Epidermal melanocyte (primary cell): ENCODE measurements around the gene GALNT14.
"Not testable (repeated sequence)": the region's sequence is repeated elsewhere in the genome, so short reads cannot be mapped to it uniquely, and the experiment has no call there.

Experiments used
- DNase-seq: peaks from one replicate; pipeline ENCODE4 v3.0.0; 2011; ENCODE audit warnings: low spot score; ENCODE audit not compliant: insufficient read length

GALNT14 gene

DNA sequence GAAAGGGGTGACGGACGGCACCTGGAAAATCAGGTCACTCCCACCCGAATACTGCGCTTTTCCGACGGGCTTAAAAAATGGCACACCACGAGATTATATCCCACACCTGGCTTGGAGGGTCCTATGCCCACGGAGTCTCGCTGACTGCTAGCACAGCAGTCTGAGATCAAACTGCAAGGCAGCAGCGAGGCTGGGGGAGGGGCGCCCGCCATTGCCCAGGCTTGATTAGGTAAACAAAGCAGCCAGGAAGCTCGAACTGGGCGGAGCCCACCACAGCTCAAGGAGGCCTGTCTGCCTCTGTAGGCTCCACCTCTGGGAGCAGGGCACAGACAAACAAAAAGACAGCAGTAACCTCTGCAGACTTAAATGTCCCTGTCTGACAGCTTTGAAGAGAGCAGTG is 233.8 kb downstream of the GALNT14 start:
- DNase-seq, result not testable (repeated sequence)

DNA sequence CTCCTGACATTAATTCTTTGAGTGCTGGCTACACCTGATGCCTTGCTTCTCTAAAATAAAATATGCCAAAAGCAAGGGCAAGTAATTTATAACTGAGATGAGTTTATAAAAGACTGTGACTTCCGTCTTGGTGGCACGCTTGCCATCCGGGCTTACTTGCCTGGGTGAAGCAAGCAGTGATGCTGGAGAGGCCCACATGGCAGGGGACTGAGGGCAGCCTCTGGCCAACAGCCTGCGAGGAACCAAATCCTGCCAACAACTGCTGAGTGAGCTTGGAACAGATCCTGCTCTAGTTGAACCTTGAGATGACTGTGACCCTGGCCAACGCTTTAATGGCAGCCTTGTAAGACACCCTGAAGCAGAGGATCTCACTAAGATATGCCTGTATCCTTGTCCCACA is 234.9 kb downstream of the GALNT14 start:
- DNase-seq, result no peak

DNA sequence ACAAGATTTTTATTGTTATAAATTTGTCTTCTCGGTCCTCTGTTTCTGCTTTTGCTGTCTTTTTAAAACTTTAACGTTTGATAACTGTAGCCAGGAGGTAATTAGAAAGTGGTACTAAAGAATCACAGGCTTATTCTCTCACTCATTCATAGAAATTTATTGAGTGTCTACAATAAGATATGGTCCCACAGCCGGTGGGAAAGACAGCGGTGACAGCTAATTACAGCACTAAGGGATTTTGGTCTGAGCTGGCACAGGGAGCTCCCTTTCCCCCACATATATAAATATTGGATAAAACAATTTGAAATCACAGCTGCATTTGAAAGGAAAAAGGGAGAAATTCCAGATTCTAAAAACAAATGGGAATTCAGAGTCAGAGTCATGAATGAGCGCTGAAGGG is 237.9 kb downstream of the GALNT14 start:
- no peak for DNase-seq

DNA sequence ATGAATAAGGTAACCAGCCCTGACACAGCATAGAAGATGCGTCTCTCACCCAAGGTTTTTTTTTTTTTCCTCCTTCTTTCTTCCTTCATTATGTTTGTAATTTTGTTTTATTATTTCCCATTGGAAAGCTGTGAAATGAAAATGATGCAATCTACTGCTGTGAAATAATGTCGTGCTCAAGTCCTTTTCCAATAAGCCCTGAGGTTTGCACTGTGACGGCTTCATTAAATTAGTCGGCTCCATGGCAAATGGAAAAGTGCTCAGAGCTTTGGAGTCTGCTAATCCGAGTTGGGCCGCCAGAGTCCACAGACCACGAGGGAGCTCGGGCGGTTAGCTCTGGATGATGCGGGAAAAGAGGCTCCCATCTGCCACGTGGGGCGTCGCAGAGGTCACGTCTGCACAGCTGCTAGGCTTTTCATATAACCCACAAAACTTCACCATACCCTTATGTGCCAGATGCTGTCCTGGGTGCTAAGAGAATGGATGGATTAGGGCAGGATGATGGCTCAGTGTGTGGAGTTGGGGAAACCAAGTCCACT is 238.7 kb downstream of the GALNT14 start:
- no peak for DNase-seq

DNA sequence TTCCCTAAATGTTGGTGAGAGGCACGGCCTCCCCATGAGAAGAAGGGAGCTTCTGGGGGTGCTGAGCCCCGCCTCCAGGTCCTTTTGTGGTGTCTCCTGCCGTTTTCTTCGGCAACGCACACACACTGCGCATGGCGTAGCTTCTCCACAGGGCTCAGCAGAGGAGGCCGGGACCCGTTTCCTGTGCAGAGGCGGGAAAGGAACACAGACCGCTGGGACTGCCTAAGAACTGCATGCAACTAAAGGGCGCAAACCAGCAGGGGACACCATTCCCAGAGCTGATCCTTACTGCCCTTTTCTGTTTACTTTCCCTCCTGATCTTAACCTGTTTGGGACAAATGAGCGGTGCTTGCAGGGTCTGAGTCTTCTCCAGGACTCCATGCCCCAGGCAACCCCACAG is 240.7 kb downstream of the GALNT14 start:
- DNase-seq, result no peak

DNA sequence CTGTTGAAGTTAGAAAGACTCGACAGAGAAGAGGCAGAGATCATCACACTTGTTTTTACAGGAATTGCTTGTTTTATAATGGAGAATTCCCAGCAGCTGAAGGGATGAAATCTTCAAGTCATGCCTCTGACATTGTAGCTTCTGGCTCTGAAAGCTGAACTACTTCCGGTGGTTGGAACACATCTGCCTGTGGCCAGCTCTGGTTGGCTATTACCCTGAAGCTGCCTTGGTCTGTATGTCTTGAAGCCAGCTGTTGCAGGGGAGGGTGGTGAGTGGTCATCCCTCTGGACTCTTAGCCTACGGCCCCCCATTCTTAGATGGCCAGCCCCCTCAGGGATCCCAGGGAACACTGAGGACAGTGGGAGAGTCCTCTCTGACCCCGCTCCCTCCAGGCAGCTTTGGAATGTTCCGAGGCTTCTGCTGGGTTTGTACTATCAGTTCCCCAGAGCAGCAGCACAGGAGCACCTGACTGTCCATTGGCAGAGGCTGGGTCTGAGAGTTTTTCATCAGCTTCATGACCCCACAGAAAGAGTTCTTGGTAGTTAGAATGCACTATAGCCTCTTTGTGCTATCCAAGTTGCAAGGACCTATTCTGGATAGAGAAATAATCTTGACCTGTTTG is 243.6 kb downstream of the GALNT14 start:
- DNase-seq, result no peak

DNA sequence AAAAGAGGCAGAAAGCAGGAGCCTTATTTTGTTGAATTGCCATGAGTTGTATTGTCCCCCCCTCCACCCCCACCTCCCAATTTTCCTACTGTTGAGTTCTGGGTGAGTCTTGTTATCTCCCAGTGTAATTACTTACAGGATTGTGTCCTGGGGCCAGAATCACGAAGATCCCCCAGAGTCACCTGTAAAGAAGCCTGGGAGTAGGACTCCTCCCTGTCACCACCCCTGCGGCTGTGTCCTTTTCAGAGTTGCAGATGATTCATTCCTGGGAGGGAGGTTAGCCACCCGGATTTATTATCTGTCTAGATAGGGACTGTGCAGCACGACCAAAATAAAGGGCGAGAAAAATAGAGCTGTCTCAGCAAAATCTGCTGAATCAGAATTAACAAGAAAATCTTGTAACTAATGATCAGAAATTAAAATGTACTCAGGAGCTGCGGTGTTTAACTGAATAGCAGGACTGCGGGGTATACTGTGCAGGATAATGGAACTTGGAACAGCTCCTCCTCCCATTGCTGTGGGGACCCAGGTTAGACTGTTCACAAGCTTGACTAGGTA is 249.3 kb downstream of the GALNT14 start:
- no peak for DNase-seq

DNA sequence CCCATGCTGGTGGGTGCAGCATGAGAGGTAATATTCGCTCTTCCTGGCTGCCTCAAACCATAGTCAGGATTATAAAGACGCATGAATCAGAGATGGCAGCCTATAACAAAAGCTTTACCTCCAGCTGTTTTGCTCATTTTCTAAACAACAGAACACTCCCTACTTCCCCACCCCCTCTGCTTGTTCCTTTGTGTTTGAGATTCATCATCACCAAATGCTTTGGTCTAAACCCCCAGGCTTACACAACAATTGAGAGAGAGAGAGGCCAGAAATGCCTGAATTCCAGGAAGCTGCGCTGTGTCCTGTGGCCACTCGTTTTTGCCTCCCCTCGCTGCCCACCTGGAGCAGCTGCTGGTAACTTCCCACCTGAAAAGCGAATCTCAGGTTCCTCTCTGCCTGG is 252.2 kb downstream of the GALNT14 start:
- no peak for DNase-seq

DNA sequence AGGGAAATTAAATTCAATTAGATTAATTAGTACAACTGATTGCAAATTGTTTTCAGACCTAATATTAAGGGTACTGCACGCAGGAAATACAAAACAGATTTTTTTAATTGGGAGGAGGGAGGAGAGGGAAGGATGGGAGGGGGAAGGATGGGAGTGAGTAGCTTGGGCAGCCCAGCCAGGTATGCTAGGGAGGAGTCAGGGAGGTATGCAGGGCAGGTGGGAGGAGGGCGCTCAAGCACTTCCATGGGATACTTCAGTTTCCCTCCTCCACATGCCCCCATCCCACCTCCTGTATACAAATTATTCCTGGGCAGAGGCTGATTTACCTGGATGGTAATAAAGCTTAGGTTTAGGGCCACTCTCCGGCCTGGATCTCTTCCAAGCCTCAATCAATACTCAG is 254.4 kb downstream of the GALNT14 start:
- DNase-seq, result no peak

DNA sequence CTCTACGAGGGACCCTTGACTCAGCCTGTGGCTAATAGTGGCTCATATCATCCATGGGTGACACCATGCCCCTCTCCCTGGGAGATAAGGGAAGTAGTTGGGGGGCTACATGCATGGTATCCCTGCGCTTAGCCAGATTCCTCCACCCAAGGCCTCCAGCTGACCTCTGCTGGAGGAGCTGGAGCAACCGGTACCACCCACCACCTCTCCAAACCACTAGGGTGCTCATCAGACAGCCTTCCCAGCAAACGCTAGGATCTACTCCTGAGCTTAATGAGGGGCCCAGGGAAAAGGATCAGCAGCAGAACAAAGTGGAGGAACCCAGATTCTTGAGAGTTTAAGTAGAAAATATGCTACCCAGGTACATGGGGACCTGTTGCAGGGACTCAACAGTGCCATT is 255.1 kb downstream of the GALNT14 start:
- DNase-seq, result no peak

DNA sequence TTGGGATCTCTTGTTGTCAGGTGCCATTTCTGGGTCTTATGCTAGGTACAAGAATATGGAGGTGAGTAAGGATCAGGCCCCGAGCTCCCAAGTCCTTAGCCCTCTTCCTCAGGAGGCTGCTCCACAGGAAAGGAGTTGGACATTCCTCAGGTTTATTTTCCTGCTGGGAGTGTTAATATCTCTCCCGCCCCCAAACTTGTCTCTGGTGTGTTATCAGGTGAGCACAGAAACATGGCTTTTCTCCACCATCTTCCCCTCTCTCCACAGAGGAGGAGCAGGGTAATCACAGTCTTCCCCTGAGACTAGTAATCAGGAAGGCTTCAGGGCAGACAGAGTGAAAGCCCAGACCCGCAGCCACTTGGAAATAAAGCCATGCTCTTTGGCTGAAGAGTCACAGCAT is 257.7 kb downstream of the GALNT14 start:
- no peak for DNase-seq

DNA sequence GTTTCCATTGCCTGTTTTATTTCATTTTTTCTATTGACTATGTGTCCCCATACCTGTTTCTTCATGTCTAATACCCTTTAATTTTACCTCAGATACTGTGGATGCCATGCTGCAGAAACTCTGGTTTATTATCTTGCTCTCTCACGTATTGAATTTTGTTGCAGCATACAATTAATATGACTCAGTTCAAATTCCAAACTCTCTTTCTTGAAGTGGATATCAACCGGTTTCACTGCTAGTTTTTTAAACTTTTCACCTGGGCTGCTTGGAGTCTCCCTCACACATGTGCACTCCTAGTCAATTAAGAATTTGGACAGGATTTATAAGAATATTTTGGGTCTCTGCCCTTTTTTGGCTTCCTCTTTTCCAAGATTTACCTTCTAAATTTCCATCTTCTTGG is 260.4 kb downstream of the GALNT14 start:
- no peak for DNase-seq

DNA sequence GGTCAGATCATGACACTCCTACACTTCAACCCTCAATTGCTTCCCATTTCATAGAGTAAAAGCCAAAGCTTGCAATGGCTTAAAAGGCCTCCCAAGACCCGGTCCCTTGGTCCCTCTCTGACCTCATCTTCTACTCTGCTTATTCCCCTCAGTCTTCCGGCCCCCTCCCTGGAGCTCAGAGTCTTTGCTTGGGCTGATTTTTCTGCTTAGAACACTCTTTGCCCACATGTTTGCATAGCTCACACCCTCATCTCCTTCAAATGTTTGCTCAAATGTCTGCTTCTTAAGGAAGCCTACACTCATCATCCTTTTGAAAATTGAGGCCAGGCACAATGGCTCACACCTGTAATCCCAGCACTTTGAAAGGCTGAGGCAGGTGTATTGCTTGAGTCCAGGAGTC is 265.4 kb downstream of the GALNT14 start:
- no peak for DNase-seq

DNA sequence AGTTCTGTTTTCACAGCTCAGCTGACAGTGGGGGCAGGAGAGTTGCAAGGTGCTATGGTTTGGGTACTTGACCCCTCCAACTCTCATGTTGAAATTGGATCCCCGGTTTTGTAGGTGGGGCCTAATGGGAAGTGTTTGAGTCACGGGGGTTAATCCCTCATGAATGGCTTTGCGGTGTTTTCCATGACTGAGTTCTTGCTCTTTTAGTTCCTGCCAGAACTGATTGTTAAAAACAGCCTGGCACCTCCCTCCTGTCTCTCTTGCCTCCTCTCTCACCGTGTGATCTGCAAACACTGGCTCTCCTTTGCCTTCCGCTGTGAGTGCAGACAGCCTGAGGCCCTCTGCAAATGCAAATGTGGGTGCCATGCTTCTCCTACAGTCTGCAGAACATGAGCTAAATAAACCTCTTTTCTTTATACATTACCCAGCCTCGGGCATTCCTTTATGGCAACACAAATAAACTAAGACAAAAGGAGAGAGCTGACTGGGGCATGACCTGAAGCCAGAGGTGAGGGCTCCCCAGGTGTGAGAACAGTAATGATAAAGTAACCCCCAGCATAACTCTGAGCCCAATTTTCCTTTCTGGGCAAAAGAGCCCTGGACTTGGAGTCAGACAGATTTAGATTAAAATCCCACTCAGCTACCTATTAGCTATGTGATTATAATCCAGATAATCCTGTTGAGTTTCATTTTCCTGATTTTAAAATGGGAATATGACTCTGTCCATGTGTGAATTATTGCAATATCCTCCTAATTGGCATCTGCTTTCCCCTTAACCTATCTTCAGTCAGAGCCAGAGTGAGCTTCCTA is 266.1 kb downstream of the GALNT14 start:
- DNase-seq, result no peak

DNA sequence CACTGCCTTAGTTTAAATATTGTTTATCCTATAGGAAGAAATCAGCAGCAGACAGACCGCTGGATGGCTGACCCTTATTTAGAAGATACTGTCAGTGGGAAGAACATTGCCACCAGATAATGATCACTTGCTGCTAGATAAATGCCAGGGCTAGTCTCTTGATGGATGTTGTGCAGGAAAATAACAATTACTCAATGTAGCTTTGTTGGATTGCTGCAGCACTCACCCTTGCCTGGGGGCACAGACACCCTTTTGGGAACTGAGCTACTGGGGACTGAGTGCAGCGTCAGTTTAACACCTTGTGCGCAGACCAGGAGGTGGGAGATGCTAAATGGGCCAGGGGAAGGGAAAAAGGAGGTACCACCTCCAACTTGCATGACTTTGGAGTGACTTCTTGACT is 266.8 kb downstream of the GALNT14 start:
- no peak for DNase-seq

DNA sequence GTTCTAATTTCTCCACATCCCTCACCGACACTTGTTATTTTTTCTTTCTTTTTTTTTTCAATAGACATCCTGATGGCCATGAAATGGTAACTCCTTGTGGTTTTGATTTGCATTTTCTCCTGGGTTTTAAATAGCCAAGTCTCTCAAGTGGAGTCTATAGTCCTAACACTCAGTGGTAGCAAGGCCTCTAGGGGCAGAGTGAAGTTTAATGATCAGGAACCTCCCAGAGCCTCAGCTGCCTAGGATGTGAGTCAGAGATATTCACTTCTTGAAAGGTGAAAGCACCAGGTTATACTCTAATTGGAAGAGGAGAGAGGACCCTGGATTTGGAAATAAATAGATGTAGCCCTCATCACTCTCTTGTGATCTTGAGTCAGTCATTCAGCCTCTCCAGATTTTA is 268.3 kb downstream of the GALNT14 start:
- no peak for DNase-seq

DNA sequence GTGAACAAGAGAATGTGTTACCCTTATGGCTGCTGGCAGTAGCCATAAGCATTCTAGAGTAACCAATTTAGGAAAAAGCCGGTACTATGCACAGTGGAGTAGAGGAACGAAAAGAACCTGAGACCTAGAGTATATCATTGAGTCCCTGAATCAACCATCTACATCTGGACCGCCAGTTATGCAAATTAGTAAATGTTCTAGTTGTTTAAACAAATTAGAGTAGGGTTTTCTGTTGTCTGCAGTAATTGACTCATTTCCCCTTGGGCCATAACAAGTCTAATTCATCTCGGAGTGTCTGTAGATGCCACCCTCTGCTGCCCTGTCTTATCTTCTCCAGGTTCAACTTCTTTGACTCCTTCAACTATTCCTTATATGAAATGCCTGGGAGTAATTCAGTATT is 270.9 kb downstream of the GALNT14 start:
- DNase-seq, result no peak

DNA sequence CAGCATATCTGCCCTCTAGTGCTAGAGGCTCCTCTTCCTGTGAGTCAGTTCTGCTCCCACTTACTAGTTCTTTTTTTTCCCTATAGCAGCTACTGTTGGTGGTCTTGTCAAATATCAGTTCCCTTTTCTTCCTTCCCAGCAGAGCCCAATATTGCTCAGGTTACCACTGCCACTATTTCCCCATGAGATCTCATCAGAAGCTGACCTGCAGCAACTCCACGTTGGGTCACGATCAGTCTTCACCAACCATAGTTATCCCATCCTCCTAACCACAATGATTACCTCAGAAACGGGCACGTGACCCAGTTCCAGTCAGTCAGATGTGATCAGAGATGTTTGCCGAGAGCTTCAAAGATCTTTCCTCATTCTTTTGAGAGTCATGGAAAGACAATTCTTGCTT is 271.3 kb downstream of the GALNT14 start:
- no peak for DNase-seq

DNA sequence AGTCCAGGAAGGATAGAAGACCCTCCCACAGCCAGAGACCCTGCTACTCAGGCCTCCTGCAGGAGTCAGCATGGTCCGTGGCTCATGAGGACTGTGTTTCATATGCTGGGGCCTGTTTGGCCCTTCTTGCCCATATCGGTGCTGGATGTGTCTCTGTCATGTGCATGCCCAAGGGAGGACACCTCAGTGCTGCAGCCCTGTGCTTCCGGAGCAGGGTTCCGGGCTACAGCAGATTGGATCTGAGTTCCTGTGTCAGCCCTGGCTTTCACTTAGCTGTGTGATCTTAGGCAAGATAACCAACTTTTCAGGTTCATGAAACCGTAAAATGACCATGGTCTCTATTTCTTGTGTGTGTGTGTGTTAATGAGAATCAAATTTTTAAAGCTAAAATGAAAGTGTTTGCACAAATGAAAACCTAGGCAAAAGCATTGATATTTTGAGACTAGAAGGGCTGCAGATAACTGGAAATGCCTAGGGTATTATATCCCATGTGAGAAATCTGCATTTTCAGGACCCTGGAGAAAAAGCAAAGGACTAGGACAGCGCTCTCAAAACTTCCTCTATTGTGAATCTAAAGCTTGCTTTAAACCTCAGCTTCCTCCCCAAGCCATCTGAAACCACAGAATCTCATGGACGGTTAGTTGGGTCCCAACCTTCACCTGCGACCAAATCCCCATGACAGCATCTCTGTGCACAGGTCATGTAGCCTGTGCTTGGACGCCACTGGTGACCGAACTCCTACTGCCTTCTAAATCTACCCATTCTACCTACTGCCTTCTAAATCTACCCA is 272.2 kb downstream of the GALNT14 start:
- no peak for DNase-seq

DNA sequence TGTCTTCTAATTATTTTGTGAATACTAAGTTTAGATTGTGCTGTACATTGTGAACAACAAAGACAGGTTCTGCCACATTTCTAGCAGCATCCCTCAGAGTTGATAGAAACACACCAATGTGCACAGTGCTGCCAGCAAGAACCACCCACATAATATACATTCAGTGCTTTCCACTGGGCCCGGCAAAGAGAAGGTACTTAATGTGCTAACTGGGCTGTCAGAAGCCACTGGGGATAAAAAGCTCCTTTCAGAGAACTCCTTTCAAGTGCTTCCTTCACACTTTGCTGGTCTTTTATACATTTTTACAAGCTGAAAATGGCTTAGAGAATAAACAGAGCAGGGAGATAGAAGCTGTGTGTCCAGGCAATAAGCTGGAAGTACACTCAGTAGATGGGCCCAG is 273.0 kb downstream of the GALNT14 start:
- DNase-seq, result no peak

DNA sequence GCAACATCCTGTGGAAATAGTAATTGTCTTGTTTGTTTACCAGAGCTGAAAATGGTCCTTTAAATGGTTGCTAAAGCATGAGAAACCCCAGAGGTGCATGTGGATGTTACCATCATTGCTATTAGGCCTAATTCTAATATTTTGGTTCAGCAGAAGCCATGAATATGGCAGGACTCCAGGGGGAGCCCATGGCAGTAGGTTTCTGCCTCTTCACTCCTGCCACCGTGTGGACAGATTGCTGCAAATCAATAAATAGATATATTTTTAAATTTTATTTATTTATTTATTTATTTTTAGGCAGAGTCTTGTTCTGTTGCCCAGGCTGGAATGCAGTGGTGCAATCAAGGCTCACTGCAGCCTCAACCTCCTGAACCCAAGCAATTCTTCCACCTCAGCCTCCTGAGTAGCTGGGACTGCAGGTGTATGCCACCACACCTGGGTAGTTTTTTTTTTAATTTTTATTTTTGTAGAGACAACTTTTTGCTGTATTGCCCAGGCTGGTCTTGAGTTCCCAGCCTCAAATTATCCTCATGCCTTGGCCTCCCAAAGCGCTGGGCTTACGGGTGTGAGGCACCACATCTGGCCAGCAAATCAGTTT is 276.1 kb downstream of the GALNT14 start:
- DNase-seq, result no peak
